ENCODE results near the gene SUCNR1.
"Not testable (repeated sequence)": the region's sequence is repeated elsewhere in the genome, so short reads cannot be mapped to it uniquely, and the experiment has no call there.

The SUCNR1 gene

GRCh38 chr3:151919446-151919845, 46.0 kb downstream of the SUCNR1 start:
- Histone ChIP-seq H3K4me3 (ENCODE audit: insufficient read length, low read depth) (no peak overlapping the region), H3K9ac (ENCODE audit: insufficient read length, low read depth) (no peak overlapping the region), H3K9me3 (ENCODE audit: insufficient read depth, low read length) (no peaks in the 10 kb centered on the region), H3K36me3 (ENCODE audit: insufficient read depth, insufficient read length, low read length) (no peaks in the 10 kb centered on the region), H3K4me1 (ENCODE audit: insufficient read depth, insufficient read length) (no peaks in the 10 kb centered on the region), H3K27me3 (ENCODE audit: insufficient read depth, insufficient read length) (no peaks in the 10 kb centered on the region)
- no peak for TF ChIP-seq ZNF274 (IDR thresholded peaks at IDR 0.05; ENCODE audit: low read depth, low read length)
- no peak for DNase-seq (ENCODE audit: low read depth, low spot score)

GRCh38 chr3:151923901-151924300, 50.5 kb downstream of the SUCNR1 start:
- no peaks in the 10 kb centered on the region for H3K36me3 ChIP-seq (ENCODE audit: insufficient read depth, insufficient read length, low read length)
- H3K4me3 ChIP-seq (ENCODE audit: insufficient read length, low read depth), result no peak overlapping the region
- no peak for DNase-seq (ENCODE audit: low read depth, low spot score)
- H3K27me3 ChIP-seq (ENCODE audit: insufficient read depth, insufficient read length), result no peaks in the 10 kb centered on the region
- H3K4me1 ChIP-seq (ENCODE audit: insufficient read depth, insufficient read length), result no peaks in the 10 kb centered on the region
- no peak overlapping the region for H3K9ac ChIP-seq (ENCODE audit: insufficient read length, low read depth)
- TF ChIP-seq ZNF274 (IDR thresholded peaks at IDR 0.05; ENCODE audit: low read depth, low read length), result no peak
- TF ChIP-seq YY1 (IDR thresholded peaks at IDR 0.05; ENCODE audit: insufficient read depth, insufficient read length), result no peak
- TF ChIP-seq SUZ12 (IDR thresholded peaks at IDR 0.05; ENCODE audit: extremely low read depth, insufficient read depth, insufficient read length), result no peak
- no peaks in the 10 kb centered on the region; the same call in 1 of the 2 replicates for H3K9me3 ChIP-seq (ENCODE audit: insufficient read depth, low read length)

DNA sequence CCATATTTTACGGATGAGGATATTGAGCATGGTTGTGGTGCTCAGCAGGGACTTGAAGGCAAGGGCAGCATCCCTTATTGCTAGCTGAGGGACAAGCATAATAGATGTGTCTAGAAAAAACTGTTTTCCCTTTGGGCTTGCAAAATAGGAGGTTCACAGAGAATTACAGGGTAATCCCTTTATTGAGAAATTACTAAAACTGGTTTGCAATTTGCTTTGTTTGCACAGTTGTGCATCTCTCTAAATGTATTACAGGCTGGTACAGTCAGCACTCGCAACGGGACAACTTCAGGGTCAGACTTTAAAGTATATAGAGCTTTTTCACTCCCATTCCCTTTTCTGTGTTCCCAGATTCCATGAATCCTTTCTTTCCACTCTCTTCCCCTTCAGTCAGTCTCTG, 51.3 kb downstream of the SUCNR1 start:
- no peak for TF ChIP-seq SUZ12 (IDR thresholded peaks at IDR 0.05; ENCODE audit: extremely low read depth, insufficient read depth, insufficient read length)
- no peak for TF ChIP-seq YY1 (IDR thresholded peaks at IDR 0.05; ENCODE audit: insufficient read depth, insufficient read length)
- TF ChIP-seq ZNF274 (IDR thresholded peaks at IDR 0.05; ENCODE audit: low read depth, low read length), result no peak
- H3K9ac ChIP-seq (ENCODE audit: insufficient read length, low read depth), result no peak overlapping the region
- H3K4me3 ChIP-seq (ENCODE audit: insufficient read length, low read depth), result no peak overlapping the region
- H3K4me1 ChIP-seq (ENCODE audit: insufficient read depth, insufficient read length), result no peaks in the 10 kb centered on the region
- no peaks in the 10 kb centered on the region for H3K27me3 ChIP-seq (ENCODE audit: insufficient read depth, insufficient read length)
- DNase-seq (ENCODE audit: low read depth, low spot score), result no peak
- H3K36me3 ChIP-seq (ENCODE audit: insufficient read depth, insufficient read length, low read length), result no peaks in the 10 kb centered on the region
- no peaks in the 10 kb centered on the region; the same call in 1 of the 2 replicates for H3K9me3 ChIP-seq (ENCODE audit: insufficient read depth, low read length)

DNA sequence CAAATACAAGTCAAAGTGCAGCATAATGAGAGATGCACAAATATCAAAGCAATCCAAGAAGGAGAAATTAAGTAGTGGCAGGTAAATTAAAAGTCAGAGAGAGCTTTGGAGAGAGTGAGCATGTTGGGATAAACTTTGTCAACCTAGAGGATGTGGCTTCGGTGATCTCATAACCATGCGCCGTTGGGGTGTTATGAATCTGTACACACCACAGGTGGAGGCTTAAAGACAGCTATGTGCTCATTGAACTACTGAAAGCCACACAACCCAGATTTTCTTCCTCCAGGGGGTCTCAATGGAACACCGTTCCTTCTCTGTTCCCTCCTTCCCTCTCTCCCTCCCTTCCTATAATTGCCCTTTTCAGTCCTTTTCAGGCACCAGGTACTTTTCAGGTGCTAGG, 52.0 kb downstream of the SUCNR1 start:
- no peak for DNase-seq (ENCODE audit: low read depth, low spot score)
- no peaks in the 10 kb centered on the region; the same call in 1 of the 2 replicates for H3K9me3 ChIP-seq (ENCODE audit: insufficient read depth, low read length)
- no peaks in the 10 kb centered on the region for H3K27me3 ChIP-seq (ENCODE audit: insufficient read depth, insufficient read length)
- H3K9ac ChIP-seq (ENCODE audit: insufficient read length, low read depth), result no peak overlapping the region
- H3K4me3 ChIP-seq (ENCODE audit: insufficient read length, low read depth), result no peak overlapping the region
- H3K36me3 ChIP-seq (ENCODE audit: insufficient read depth, insufficient read length, low read length), result no peaks in the 10 kb centered on the region
- no peaks in the 10 kb centered on the region for H3K4me1 ChIP-seq (ENCODE audit: insufficient read depth, insufficient read length)
- TF ChIP-seq ZNF274 (IDR thresholded peaks at IDR 0.05; ENCODE audit: low read depth, low read length) (no peak), YY1 (IDR thresholded peaks at IDR 0.05; ENCODE audit: insufficient read depth, insufficient read length) (no peak), SUZ12 (IDR thresholded peaks at IDR 0.05; ENCODE audit: extremely low read depth, insufficient read depth, insufficient read length) (no peak)

DNA sequence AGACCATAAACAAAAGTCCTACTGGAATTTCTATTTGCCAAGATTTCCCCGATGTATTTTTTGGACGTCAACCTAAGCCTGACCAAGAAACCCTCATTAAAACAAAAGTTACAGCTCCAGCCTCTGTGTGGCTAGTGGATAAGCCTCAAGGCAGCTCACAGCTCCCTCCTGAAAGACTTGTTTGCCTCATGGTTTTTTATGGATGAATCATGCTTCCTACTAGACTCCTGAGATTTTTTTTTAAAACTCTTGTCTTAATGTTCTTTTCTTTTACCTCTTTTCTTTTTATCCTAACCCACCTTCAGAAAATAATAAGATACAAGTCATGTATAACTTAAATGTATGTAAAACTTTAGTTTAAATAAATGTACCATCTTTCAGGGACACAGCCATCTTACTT, 52.4 kb downstream of the SUCNR1 start:
- TF ChIP-seq YY1 (IDR thresholded peaks at IDR 0.05; ENCODE audit: insufficient read depth, insufficient read length), result no peak
- no peak for TF ChIP-seq ZNF274 (IDR thresholded peaks at IDR 0.05; ENCODE audit: low read depth, low read length)
- TF ChIP-seq SUZ12 (IDR thresholded peaks at IDR 0.05; ENCODE audit: extremely low read depth, insufficient read depth, insufficient read length), result no peak
- Histone ChIP-seq H3K36me3 (ENCODE audit: insufficient read depth, insufficient read length, low read length) (no peaks in the 10 kb centered on the region), H3K4me1 (ENCODE audit: insufficient read depth, insufficient read length) (no peaks in the 10 kb centered on the region), H3K4me3 (ENCODE audit: insufficient read length, low read depth) (no peak overlapping the region), H3K27me3 (ENCODE audit: insufficient read depth, insufficient read length) (no peaks in the 10 kb centered on the region), H3K9me3 (ENCODE audit: insufficient read depth, low read length) (no peaks in the 10 kb centered on the region; the same call in 1 of the 2 replicates), H3K9ac (ENCODE audit: insufficient read length, low read depth) (no peak overlapping the region)
- no peak for DNase-seq (ENCODE audit: low read depth, low spot score)

GRCh38 chr3:151926956-151927355, 53.5 kb downstream of the SUCNR1 start:
- Histone ChIP-seq H3K4me1 (ENCODE audit: insufficient read depth, insufficient read length) (no peaks in the 10 kb centered on the region), H3K9me3 (ENCODE audit: insufficient read depth, low read length) (no peaks in the 10 kb centered on the region; the same call in 1 of the 2 replicates), H3K9ac (ENCODE audit: insufficient read length, low read depth) (no peak overlapping the region), H3K4me3 (ENCODE audit: insufficient read length, low read depth) (no peak overlapping the region), H3K36me3 (ENCODE audit: insufficient read depth, insufficient read length, low read length) (no peaks in the 10 kb centered on the region), H3K27me3 (ENCODE audit: insufficient read depth, insufficient read length) (no peaks in the 10 kb centered on the region)
- no peak for DNase-seq (ENCODE audit: low read depth, low spot score)
- TF ChIP-seq ZNF274 (IDR thresholded peaks at IDR 0.05; ENCODE audit: low read depth, low read length) (no peak), YY1 (IDR thresholded peaks at IDR 0.05; ENCODE audit: insufficient read depth, insufficient read length) (no peak), SUZ12 (IDR thresholded peaks at IDR 0.05; ENCODE audit: extremely low read depth, insufficient read depth, insufficient read length) (no peak)

DNA sequence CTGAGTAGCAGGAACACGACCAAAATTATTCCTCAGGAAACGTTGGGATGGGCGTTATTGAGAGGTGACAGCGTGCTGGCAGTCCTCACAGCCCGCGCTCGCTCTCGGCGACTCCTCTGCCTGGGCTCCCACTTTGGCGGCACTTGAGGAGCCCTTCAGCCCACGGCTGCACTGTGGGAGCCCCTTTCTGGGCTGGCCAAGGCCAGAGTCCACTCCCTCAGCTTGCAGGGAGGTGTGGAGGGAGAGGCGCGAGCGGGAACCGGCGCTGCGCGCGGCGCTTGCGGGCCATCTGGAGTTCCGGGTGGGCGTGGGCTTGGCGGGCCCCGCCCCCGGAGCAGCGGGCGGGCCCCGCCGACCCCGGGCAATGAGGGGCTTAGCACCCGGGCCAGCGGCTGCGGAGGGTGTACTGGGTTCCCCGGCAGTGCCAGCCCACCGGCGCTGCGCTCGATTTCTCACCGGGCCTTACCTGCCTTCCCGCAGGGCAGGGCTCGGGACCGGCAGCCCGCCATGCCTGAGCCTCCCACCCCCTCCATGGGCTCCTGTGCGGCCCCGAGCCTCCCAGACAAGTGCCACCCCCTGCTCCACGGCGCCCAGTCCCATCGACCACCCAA, 54.6 kb downstream of the SUCNR1 start:
- H3K27me3 ChIP-seq (ENCODE audit: insufficient read depth, insufficient read length); DNase-seq (ENCODE audit: low read depth, low spot score); H3K36me3 ChIP-seq (ENCODE audit: insufficient read depth, insufficient read length, low read length); H3K9ac ChIP-seq (ENCODE audit: insufficient read length, low read depth); H3K9me3 ChIP-seq (ENCODE audit: insufficient read depth, low read length); H3K4me1 ChIP-seq (ENCODE audit: insufficient read depth, insufficient read length); H3K4me3 ChIP-seq (ENCODE audit: insufficient read length, low read depth): not testable (repeated sequence)

DNA sequence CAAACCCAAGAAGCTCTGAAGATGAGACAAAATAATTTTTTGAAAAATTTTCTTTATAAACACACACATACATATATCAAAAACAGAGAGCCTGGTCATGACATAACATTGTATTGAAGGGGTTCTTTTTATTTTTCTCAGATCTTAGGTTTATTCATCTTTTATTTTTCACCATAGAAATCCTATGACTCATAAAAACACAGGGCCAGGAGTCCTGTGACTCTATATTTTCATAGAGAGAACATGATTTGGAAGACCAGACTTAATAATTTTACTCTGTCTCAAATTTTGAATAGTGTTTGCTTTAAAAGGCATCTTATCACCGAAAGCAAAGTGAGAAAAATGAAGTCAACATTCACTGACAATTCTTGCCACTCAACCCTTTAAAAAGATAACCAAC, 57.7 kb downstream of the SUCNR1 start:
- TF ChIP-seq ZNF274 (IDR thresholded peaks at IDR 0.05; ENCODE audit: low read depth, low read length) (no peak), SUZ12 (IDR thresholded peaks at IDR 0.05; ENCODE audit: extremely low read depth, insufficient read depth, insufficient read length) (no peak), YY1 (IDR thresholded peaks at IDR 0.05; ENCODE audit: insufficient read depth, insufficient read length) (no peak)
- no peaks in the 10 kb centered on the region; the same call in 1 of the 2 replicates for H3K9me3 ChIP-seq (ENCODE audit: insufficient read depth, low read length)
- H3K4me3 ChIP-seq (ENCODE audit: insufficient read length, low read depth), result no peak overlapping the region
- no peaks in the 10 kb centered on the region for H3K27me3 ChIP-seq (ENCODE audit: insufficient read depth, insufficient read length)
- H3K4me1 ChIP-seq (ENCODE audit: insufficient read depth, insufficient read length), result no peaks in the 10 kb centered on the region
- no peak for DNase-seq (ENCODE audit: low read depth, low spot score)
- no peak overlapping the region for H3K9ac ChIP-seq (ENCODE audit: insufficient read length, low read depth)
- no peaks in the 10 kb centered on the region for H3K36me3 ChIP-seq (ENCODE audit: insufficient read depth, insufficient read length, low read length)

All from NT2/D1 (cell line).